Measurements from ENCODE around the gene ZIC4. TPM values are rescaled to one million over a fixed set of nuclear protein-coding genes. Genes with fewer than 3 reads are reported as not detected.

Gene ZIC4
- total and polyA plus RNA-seq, 2 of the 4 experiments (the other 2 are of a cell fraction), result not detected

- in situ Hi-C loops (cut with MboI; ENCODE audit: low sequenced_read_pairs), result no loop called here
- H2BK15ac ChIP-seq (ENCODE audit: low read depth, low read length), result no peak overlapping the region
Measured at GRCh38 chr3:147428326-147428725, 22.0 kb upstream of the ZIC4 start.

More at GRCh38 chr3:147428326-147428725, 22.0 kb upstream of the ZIC4 start:
- DNase-seq (no peak), ATAC-seq (ENCODE audit: low read depth) (no peak)
- no peak overlapping the region for H2BK20ac ChIP-seq (ENCODE audit: low read depth, low read length)
- CTCF ChIA-PET, result interaction anchor here (0.7 kb wide), 1 partner anchor 8 kb away, joined by 3 read pairs; no protein-coding TSS in a partner anchor
- H3K9ac ChIP-seq (ENCODE audit: low read depth, low read length), result no peak overlapping the region
- no peaks in the 10 kb centered on the region for H3K4me1 ChIP-seq (ENCODE audit: control insufficient read depth, insufficient read depth, low read length)
- H4K5ac ChIP-seq (ENCODE audit: low read depth, low read length), result no peak overlapping the region
- no peak overlapping the region for H3K4me2 ChIP-seq (ENCODE audit: low read depth, low read length)
- H2BK5ac ChIP-seq (ENCODE audit: low read depth, low read length, poor library complexity, severe bottlenecking), result no peak overlapping the region
- H2AFZ ChIP-seq (replicated peaks; ENCODE audit: low read length, poor library complexity), result no peak overlapping the region
- no peak for TF ChIP-seq RCOR1 (IDR thresholded peaks at IDR 0.05; ENCODE audit: insufficient replicate concordance, low read length)
- no peak for TF ChIP-seq CHD1 (IDR thresholded peaks at IDR 0.05; ENCODE audit: low read depth, low read length)
- no peak for TF ChIP-seq POLR2A (IDR thresholded peaks at IDR 0.05; ENCODE audit: low read depth, low read length)
- TF ChIP-seq RAD21 (IDR thresholded peaks at IDR 0.05; ENCODE audit: low read length), result no peak
- TF ChIP-seq NFE2L2 (IDR thresholded peaks at IDR 0.05; ENCODE audit: low read depth, low read length), result no peak
- TF ChIP-seq CTCF (conservative IDR thresholded peaks at IDR 0.05; ENCODE audit: low read depth, low read length), result no peak
- no peak for TF ChIP-seq RFX5 (IDR thresholded peaks at IDR 0.05; ENCODE audit: low read depth, low read length)
- no peak for TF ChIP-seq MAZ (IDR thresholded peaks at IDR 0.05; ENCODE audit: borderline replicate concordance, low read depth, low read length)
- TF ChIP-seq USF2 (IDR thresholded peaks at IDR 0.05; ENCODE audit: low read depth, low read length), result no peak
- no peak for TF ChIP-seq FOS (IDR thresholded peaks at IDR 0.05; ENCODE audit: low read depth, low read length)
- TF ChIP-seq BHLHE40 (IDR thresholded peaks at IDR 0.05; ENCODE audit: low read depth, low read length), result no peak
- no peak for TF ChIP-seq CEBPB (IDR thresholded peaks at IDR 0.05; ENCODE audit: low read depth, low read length)
- TF ChIP-seq MAFK (IDR thresholded peaks at IDR 0.05; ENCODE audit: low read depth, low read length), result no peak
- TF ChIP-seq SMC3 (IDR thresholded peaks at IDR 0.05; ENCODE audit: low read depth, low read length), result no peak
- no peak for TF ChIP-seq ELK1 (IDR thresholded peaks at IDR 0.05; ENCODE audit: borderline replicate concordance, low read depth, low read length)
- no peak for TF ChIP-seq MXI1 (IDR thresholded peaks at IDR 0.05; ENCODE audit: borderline replicate concordance, low read depth, low read length)
- H3K27ac ChIP-seq (ENCODE audit: insufficient read depth, low read length), result no peak overlapping the region
- POLR2A ChIA-PET (ENCODE audit: unreplicated experiment), result no interaction called here
- H3K9me1 ChIP-seq (ENCODE audit: insufficient read depth, low read length), result no peaks in the 10 kb centered on the region
- intact Hi-C loops (cut with micrococcal nuclease) (no loop called here), dilution Hi-C loops (cut with HindIII; ENCODE audit: low sequenced_read_pairs, unreplicated experiment) (no loop called here)
- H2BK120ac ChIP-seq (ENCODE audit: low read depth, low read length), result no peak overlapping the region
- H2AK9ac ChIP-seq (replicated peaks; ENCODE audit: low read depth, low read length, poor library complexity), result no peak overlapping the region
- H4K20me1 ChIP-seq (ENCODE audit: insufficient read depth, low read length), result no peaks in the 10 kb centered on the region
- WGBS, 2 experiments (ENCODE audit: extremely low coverage in 2 of 2, insufficient read length in 1 of 2), result no CpG with 5 or more reads among the region's 1 CpG
- no peak overlapping the region for H2AK5ac ChIP-seq (ENCODE audit: low read depth, low read length)
- no peak overlapping the region for H4K91ac ChIP-seq (ENCODE audit: insufficient read depth, low read depth, low read length)
- H3K23ac ChIP-seq (ENCODE audit: low read depth, low read length), result no peak overlapping the region
- no peak overlapping the region for H4K8ac ChIP-seq (ENCODE audit: low read depth in 2 of 2, low read length in 2 of 2)
- H3K18ac ChIP-seq (ENCODE audit: low read depth, low read length), result no peak overlapping the region
- no peak overlapping the region for H3K4ac ChIP-seq (ENCODE audit: low read depth, low read length)
- no peak overlapping the region for H3K56ac ChIP-seq (ENCODE audit: extremely low read depth, insufficient read depth, low read length)
- H3K4me3 ChIP-seq (ENCODE audit: insufficient read depth, low read depth, low read length), result no peak overlapping the region
- peaks cover 5% of the 10 kb centered on the region for H3K9me3 ChIP-seq (ENCODE audit: control insufficient read depth, insufficient read depth, low read length)
- H3K36me3 ChIP-seq (ENCODE audit: control insufficient read depth, insufficient read depth, low read length), result no peaks in the 10 kb centered on the region
- no TSS peak for BruUV-seq (replicated peaks)
- H3K14ac ChIP-seq (replicated peaks; ENCODE audit: low read depth, low read length), result no peak overlapping the region
- peaks cover 20% of the 10 kb centered on the region for H3K27me3 ChIP-seq (ENCODE audit: control insufficient read depth, insufficient read depth, low read length)
- H3K79me1 ChIP-seq (ENCODE audit: low read depth in 1 of 2, low read length in 2 of 2), result no peaks in the 10 kb centered on the region
